Measurements from ENCODE around the gene GOPC.
"Not testable (repeated sequence)": the region's sequence is repeated elsewhere in the genome, so short reads cannot be mapped to it uniquely, and the experiment has no call there.

GOPC gene

DNA sequence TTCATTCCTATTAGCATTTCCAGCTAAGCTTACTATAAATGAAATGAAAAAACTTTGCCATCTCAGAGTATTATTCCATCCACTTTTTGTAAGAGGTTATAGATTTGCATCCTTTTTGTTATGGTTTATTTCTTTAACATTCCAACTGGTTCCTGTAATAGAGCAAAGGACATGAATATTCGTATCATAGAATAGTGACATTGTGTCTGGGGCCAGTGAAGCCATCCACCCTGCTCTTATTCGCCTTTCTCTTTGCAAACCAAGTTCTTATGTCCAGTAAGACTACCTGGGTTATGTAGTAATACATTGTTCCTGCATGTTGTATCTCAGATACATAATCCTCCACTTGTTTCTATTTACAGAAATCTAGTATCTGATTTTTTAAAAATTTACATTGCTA lies 76.7 kb downstream of the GOPC start:
- Mint-ChIP-seq H3K27ac (no peak overlapping the region), H3K4me1 (no peaks in the 10 kb centered on the region), H3K9me3 (no peaks in the 10 kb centered on the region), H3K4me3 (no peak overlapping the region), H3K36me3 (ENCODE audit: low read depth) (peaks cover 4% of the 10 kb centered on the region), H3K27me3 (ENCODE audit: low read depth, poor library complexity) (no peaks in the 10 kb centered on the region)
- DNase-seq, result no peak
- TF ChIP-seq, protein P1, sequence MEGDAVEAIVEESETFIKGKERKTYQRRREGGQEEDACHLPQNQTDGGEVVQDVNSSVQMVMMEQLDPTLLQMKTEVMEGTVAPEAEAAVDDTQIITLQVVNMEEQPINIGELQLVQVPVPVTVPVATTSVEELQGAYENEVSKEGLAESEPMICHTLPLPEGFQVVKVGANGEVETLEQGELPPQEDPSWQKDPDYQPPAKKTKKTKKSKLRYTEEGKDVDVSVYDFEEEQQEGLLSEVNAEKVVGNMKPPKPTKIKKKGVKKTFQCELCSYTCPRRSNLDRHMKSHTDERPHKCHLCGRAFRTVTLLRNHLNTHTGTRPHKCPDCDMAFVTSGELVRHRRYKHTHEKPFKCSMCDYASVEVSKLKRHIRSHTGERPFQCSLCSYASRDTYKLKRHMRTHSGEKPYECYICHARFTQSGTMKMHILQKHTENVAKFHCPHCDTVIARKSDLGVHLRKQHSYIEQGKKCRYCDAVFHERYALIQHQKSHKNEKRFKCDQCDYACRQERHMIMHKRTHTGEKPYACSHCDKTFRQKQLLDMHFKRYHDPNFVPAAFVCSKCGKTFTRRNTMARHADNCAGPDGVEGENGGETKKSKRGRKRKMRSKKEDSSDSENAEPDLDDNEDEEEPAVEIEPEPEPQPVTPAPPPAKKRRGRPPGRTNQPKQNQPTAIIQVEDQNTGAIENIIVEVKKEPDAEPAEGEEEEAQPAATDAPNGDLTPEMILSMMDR (IDR thresholded peaks at IDR 0.05), result no peak

DNA sequence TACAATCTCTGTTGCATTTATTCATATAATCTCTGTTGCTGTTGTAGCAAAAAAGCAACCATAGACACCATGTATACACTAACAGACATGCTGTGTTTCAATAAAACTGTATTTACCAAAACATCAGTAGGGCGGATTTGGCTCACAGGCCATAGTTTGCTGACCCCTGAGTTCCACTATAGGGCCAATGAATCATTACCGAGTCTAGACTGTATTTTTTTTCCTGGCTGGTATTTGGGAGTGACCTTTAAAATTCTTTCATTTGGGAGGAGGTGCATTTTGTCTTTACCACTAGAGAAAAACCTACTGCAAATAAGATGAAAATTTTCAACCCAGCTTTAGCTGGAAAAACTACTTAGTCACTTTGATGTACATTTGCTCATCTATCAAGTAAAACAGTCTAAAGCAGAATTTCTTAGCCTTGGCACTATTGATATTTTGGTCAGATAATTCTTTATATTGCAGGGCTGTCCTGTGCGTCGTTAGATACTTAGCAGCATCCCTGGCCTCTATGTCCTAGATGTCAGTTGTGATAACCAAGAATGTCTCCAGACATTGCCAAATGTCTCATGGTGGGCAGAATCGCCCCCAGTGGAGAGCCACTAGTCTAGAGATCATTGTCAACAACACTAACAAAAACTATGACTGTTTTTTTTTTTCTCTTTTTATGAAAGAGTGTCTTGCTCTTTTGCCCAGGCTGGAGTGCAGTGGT lies 80.4 kb downstream of the GOPC start:
- Mint-ChIP-seq H3K27ac (no peak overlapping the region), H3K27me3 (ENCODE audit: low read depth, poor library complexity) (no peaks in the 10 kb centered on the region), H3K4me3 (no peak overlapping the region), H3K4me1 (no peaks in the 10 kb centered on the region), H3K9me3 (no peaks in the 10 kb centered on the region), H3K36me3 (ENCODE audit: low read depth) (peaks cover 10% of the 10 kb centered on the region)
- TF ChIP-seq, protein P1 (IDR thresholded peaks at IDR 0.05), result no peak
- no peak for DNase-seq

DNA sequence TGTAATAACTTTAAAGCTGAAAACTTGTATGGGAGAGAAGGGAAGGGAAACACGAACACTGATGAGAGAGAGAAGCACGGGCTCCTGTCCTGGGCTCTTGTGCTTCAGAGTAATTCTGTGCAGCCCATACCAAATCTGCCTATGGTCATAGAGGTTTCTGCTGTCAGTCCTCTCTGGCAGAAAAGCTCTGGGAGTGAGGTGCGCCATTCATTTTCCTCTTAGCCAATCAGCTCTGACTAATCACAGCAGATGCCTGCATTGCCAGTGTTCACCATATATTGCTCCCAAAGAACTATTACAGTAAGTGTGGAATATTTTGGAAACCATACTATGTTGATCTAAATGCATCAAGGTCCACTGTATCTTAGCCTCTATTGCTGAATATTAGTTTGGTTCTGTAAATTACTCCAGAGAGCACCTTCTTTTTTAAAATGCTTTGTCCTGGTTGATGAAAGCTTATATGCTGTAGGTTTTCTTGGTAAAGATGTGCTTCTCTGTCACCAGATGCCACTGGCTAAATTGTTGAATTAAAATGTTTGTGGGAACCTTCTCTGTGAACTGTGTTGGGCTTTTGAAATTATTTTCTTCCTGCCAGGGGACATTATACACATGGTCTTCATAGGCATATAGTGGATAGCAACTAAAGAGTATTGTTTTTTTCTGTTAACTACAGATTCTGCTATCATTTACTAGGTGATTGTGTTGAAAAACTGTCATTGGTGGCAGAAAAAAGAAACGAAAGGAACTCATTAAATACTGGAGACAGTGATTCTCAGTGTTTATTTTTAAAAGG lies 81.5 kb downstream of the GOPC start:
- no peaks in the 10 kb centered on the region for H3K4me1 Mint-ChIP-seq
- H3K27ac Mint-ChIP-seq, result no peak overlapping the region
- H3K27me3 Mint-ChIP-seq (ENCODE audit: low read depth, poor library complexity), result no peaks in the 10 kb centered on the region
- DNase-seq, result no peak
- H3K36me3 Mint-ChIP-seq (ENCODE audit: low read depth), result peaks cover 12% of the 10 kb centered on the region
- TF ChIP-seq, protein P1 (IDR thresholded peaks at IDR 0.05), result no peak
- H3K9me3 Mint-ChIP-seq, result no peaks in the 10 kb centered on the region
- H3K4me3 Mint-ChIP-seq, result no peak overlapping the region

DNA sequence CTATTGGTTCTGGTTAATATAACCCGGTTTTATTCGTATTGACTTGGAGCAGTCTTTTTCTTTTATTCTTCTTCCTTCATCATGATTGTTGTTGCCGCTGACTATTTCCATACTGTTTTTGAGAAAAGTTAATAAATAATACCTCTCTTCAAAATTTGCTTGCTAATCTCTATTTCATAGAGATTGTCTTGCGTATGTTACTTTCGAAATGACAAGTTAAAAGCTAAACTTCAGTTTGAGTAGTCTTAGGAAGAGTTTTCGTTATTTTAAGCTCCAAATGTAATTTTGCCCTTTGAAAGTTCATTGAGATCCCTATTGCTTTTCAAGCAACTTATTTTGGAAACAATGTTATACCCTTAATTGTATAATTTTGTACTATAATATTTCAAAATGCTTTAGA lies 83.4 kb downstream of the GOPC start:
- Mint-ChIP-seq H3K27ac (no peak overlapping the region), H3K27me3 (ENCODE audit: low read depth, poor library complexity) (no peaks in the 10 kb centered on the region), H3K4me3 (no peak overlapping the region), H3K9me3 (no peaks in the 10 kb centered on the region), H3K4me1 (no peaks in the 10 kb centered on the region), H3K36me3 (ENCODE audit: low read depth) (peaks cover 11% of the 10 kb centered on the region)
- TF ChIP-seq, protein P1 (IDR thresholded peaks at IDR 0.05), result no peak
- no peak for DNase-seq

DNA sequence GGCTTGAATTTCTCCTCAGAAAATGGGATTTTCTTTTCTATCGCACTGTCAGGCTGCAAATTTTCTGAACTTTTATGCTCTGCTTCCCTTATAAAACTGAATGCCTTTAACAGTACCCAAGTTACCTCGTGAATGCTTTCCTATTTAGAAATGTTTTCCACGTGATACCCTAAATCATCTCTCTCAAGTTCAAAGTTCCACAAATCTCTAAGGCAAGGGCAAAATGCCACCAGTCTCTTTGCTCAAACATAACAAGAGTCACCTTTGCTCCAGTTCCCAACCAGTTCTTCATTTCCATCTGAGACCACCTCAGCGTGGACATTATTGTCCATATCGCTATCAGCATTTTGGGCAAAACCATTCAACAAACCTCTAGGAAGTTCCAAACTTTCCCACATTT lies 84.3 kb downstream of the GOPC start:
- H3K27me3 Mint-ChIP-seq (ENCODE audit: low read depth, poor library complexity); H3K4me1 Mint-ChIP-seq; H3K36me3 Mint-ChIP-seq (ENCODE audit: low read depth); H3K27ac Mint-ChIP-seq; H3K4me3 Mint-ChIP-seq; DNase-seq; H3K9me3 Mint-ChIP-seq: not testable (repeated sequence)

DNA sequence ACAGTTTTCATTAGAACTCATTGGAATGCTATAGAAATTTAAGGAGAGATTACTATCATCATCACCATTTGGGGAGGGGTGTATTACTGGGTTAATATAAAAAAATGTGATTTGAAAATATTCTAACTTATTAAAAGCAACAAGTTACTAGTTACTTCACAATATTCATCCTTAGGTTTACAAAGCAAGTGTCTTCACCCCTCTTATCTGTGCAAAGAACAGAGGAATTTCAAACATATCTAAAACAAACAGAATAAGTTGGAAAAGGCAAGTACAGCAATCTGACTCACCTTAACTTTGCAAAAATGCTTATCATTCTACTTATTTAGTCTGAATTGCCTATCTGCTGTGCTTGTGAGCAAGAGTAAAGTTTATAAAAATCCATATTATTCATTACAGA lies 87.0 kb downstream of the GOPC start:
- no peak for DNase-seq
- H3K36me3 Mint-ChIP-seq (ENCODE audit: low read depth), result peaks cover 8% of the 10 kb centered on the region
- TF ChIP-seq, protein P1 (IDR thresholded peaks at IDR 0.05), result no peak
- no peak overlapping the region for H3K4me3 Mint-ChIP-seq
- peaks cover 20% of the 10 kb centered on the region for H3K4me1 Mint-ChIP-seq
- H3K27ac Mint-ChIP-seq, result peak overlapping the region; percentile 16
- no peaks in the 10 kb centered on the region for H3K9me3 Mint-ChIP-seq
- no peaks in the 10 kb centered on the region for H3K27me3 Mint-ChIP-seq (ENCODE audit: low read depth, poor library complexity)

Measured in nephron progenitor cell (in vitro differentiated cells).